HG03520 (cell line): Measurements from ENCODE around the gene MLST8.
"Not testable (repeated sequence)": the region's sequence is repeated elsewhere in the genome, so short reads cannot be mapped to it uniquely, and the experiment has no call there.

Experiments used
- ATAC-seq: cut with Tn5 transposase; IDR thresholded peaks from one replicate; pipeline ENCODE4 v1.9.1; 2021; ENCODE audit warnings: mild to moderate bottlenecking, moderate library complexity; ENCODE audit not compliant: unreplicated experiment

The MLST8 gene

GRCh38 chr16:2229091-2229490 lies 23.8 kb downstream of the MLST8 start:
- ATAC-seq = no peak

- no peak for ATAC-seq
Observed at GRCh38 chr16:2229632-2230250, 24.5 kb downstream of the MLST8 start.

GRCh38 chr16:2230376-2230775 lies 25.1 kb downstream of the MLST8 start:
- ATAC-seq = no peak

GRCh38 chr16:2231016-2231931 lies 26.0 kb downstream of the MLST8 start:
- no peak for ATAC-seq

- no peak for ATAC-seq
Observed at GRCh38 chr16:2232094-2232990, 27.1 kb downstream of the MLST8 start.

GRCh38 chr16:2233046-2233775 lies 28.0 kb downstream of the MLST8 start:
- ATAC-seq = no peak

GRCh38 chr16:2233872-2234812 lies 28.9 kb downstream of the MLST8 start:
- no peak for ATAC-seq

GRCh38 chr16:2234813-2235170 lies 29.5 kb downstream of the MLST8 start:
- ATAC-seq = no peak

- no peak for ATAC-seq
Observed at GRCh38 chr16:2235234-2235651, 30.0 kb downstream of the MLST8 start.

GRCh38 chr16:2235695-2236336 lies 30.6 kb downstream of the MLST8 start:
- no peak for ATAC-seq

GRCh38 chr16:2236337-2237101 lies 31.3 kb downstream of the MLST8 start, which contains the start of gene DNASE1L2:
TSS of gene DNASE1L2 (plus strand) at chr16:2236444. CDS start at chr16:2236817, 373 bp downstream.
- no peak for ATAC-seq

GRCh38 chr16:2237102-2237482 lies 31.8 kb downstream of the MLST8 start:
- no peak for ATAC-seq

- ATAC-seq = no peak
Observed at GRCh38 chr16:2237493-2238149, 32.4 kb downstream of the MLST8 start.

GRCh38 chr16:2238150-2238837 lies 33.0 kb downstream of the MLST8 start:
- no peak for ATAC-seq

- ATAC-seq = no peak
Observed at GRCh38 chr16:2238838-2239675, 33.8 kb downstream of the MLST8 start.

GRCh38 chr16:2240331-2240730 lies 35.1 kb downstream of the MLST8 start:
- not testable (repeated sequence) for ATAC-seq
